Vein endothelial cell (primary cell): ENCODE measurements around the gene MRPL45. TPM values are rescaled to one million over a fixed set of nuclear protein-coding genes. Genes with fewer than 3 reads are reported as not detected.

Experiments
- total RNA-seq: library from RNA; depleted of rRNA; stranded (reverse); fragments of >200 nt; gene quantifications from 2 replicates; pipeline ENCODE4 v1.2.3, GENCODE V29; 2012

MRPL45 gene
- total RNA-seq = 43.1 and 45.4 TPM in 2 replicates

GRCh38 chr17:38296834-38297517 is at the start of gene MRPL45:
Gene MRPL45, plus strand, starts transcription at chr17:38297168. Its CDS starts 16 bp downstream, at chr17:38297184.

DNA sequence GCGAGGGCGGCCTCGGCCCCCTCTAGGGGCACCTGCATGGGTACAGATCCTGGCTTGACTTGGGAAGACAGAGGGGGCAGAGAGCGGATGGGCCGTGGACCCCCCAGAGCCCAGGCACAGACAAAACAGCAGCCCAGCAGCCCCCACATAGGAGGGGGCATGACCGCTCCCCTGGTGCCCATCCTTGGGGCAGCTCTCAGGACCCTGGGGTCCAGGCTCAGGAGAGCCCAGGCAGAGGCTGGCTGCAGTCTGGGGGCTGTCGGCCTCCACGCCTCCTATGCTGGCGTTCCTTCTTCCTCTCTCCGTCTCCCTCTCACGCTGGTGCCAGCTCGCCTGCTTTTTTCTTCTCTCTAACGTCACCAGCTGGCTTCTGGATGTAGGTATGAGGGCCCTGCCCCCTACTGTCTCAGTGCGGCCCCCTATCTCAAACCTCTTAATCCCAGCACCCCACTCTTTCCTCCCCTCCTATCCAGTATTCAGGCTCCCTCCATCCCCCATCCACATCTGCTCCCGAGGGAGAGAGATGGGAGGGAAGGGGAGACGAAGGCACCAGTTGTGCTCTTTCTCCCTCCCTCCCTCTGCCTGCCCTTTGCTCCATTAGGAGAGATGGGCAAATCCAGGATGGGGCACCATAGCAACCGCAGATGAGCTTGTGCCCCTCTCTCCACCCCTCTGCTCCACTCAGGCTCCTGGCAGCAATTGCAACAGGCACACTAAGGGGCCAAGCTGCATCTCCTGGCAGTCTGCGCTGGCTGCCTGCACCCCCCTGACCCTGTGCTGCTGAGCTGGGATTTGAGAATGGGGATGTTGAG is 46.8 kb downstream of the MRPL45 start, which contains the start of gene GPR179:
TSS of gene GPR179 (minus strand) at position 349 of the 812 bp plus-strand sequence. CDS start at position 182, 167 bp downstream.

GRCh38 chr17:38351412-38352222 is 54.6 kb downstream of the MRPL45 start, which contains the start of gene SOCS7:
Gene SOCS7, plus strand, starts transcription at chr17:38351844. Its CDS starts 209 bp downstream, at chr17:38352053.

Other genes starting within 250 kb of the MRPL45 start
- gene TBC1D3C, start 228.5 kb upstream of the MRPL45 start, total RNA-seq = not detected in 2 replicates
- gene TBC1D3E, start 169.2 kb upstream of the MRPL45 start, total RNA-seq = not detected in 2 replicates
- not detected in 2 replicates for gene TBC1D3, start 104.6 kb upstream of the MRPL45 start, total RNA-seq
- not detected in 2 replicates for gene GPR179, start 46.8 kb downstream of the MRPL45 start, total RNA-seq
- 11.0 and 12.1 TPM in 2 replicates for gene SOCS7, start 54.7 kb downstream of the MRPL45 start, total RNA-seq
- 66.6 and 66.9 TPM in 2 replicates for gene ARHGAP23, start 131.3 kb downstream of the MRPL45 start, total RNA-seq